ENCODE results near the gene ANO2.

Gene ANO2

DNA sequence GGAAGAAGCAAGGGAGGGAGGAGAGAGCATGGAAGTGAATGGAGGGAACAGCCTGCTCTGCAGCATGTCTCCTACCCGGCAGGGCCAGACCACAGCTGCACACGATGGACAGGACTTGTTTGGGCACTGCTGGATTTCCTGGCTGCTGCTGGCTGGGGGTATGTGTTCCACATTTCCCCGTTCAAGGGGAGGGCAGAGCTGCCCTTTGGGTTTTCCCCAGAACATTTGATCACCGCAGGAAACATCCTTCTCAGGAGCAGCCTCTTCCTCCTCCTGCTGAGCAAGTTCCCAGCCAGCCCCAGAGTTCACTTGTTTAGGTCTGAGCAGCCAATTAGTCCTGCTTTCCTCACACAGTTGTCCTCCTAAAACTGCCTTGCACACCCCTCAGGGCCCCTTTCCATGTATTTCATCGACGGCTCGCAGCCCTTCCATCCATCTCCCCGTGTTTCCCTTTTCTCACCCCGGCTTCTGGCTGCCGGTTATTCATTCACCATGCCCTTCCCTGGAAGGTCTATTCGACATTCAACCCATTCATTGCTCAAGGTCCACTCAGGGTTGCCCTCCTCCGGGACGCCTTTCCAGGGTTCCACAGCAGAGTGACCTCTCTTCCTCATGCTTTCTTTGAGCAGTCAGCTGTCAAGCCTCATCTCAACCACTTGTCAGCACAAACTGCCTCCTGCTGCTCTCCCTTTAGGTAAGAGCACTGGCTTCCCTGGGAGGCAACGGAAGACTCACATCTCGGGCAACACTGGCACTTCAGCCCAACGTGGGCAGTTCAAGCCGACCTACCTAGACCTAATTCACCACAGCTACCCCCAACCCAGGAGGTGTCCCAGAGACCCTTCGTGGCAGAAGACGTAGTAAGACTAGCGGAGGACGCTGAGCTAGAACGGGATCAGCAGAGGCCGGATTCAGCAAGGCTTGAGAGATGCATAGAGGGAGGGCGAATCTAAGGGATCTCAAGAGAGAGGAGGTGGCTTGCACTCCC is 20.1 kb upstream of the ANO2 start:
- no peak for DNase-seq (ENCODE audit: low read depth)

DNA sequence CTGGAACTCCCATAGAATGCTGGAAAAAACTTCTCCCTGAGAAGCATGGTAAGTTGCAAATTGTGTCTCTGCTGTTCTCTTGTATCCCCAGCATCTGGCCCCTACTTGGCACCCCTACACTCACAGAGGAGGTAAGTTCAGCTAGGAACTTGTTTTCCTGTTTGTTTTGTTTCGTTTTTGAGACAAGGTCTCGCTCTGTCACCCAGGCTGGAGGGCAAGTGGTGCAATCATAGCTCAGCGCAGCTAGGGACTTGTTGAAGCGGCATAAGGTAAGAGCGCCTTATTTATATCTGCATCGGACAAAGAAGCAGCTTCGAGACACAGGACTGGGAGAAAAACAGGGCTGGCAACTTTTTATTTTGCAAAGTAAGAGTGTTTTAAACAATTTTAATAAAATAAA is 18.5 kb upstream of the ANO2 start:
- DNase-seq (ENCODE audit: low read depth), result no peak

DNA sequence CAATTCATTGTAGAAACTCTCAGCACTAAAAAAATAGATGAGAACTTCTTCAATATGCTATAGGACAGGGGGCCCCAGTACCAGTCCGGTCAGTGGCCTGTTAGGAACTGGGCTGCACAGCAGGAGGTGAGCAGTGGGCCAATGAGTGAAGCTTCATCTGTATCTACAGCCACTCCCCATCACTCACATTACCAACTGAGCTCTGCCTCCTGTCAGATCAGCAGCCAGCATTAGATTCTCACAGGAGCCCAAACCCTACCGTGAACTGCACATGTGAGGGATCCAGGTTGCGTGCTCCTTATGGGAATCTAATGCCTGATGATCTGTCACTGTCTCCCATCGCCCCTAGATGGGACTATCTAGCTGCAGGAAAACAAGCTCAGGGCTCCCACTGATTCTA is 15.7 kb upstream of the ANO2 start:
- DNase-seq (ENCODE audit: low read depth), result no peak

DNA sequence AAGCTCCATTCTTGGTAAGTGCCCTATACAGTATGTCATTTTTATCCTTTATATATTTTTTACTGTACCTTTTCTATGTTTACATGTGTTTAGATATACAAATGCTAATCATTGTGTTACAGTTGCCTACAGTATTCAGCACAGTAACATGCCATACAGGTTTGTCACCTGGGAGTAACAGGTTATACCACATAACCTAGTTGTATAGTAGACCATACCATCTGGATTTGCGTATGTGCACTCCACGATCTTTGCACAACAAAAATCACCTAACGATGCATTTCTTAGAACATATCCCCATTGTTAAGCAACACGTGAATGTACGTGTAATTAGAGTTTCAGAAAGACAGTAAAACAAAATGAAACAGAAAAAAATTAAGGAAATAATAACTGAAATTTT is 11.9 kb upstream of the ANO2 start:
- DNase-seq (ENCODE audit: low read depth), result no peak

DNA sequence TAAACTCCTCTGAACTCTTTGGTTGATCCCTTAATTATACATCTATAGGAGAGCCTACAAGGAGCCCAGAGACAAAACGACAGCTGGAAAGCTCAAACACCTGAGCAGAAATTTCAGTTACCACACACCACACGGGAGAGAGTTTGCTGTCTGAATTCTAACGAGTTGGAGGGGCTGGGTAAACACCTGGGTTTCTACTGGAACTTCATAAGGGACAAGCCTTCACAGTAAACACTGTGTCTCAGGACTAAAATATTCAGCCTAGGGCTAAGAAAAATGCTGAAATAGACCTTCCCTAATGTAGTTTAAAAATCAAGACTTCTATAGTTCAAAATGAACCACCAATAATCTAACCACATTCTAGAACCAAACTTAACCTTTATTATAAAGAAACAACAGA is 9.6 kb upstream of the ANO2 start:
- no peak for DNase-seq (ENCODE audit: low read depth)

DNA sequence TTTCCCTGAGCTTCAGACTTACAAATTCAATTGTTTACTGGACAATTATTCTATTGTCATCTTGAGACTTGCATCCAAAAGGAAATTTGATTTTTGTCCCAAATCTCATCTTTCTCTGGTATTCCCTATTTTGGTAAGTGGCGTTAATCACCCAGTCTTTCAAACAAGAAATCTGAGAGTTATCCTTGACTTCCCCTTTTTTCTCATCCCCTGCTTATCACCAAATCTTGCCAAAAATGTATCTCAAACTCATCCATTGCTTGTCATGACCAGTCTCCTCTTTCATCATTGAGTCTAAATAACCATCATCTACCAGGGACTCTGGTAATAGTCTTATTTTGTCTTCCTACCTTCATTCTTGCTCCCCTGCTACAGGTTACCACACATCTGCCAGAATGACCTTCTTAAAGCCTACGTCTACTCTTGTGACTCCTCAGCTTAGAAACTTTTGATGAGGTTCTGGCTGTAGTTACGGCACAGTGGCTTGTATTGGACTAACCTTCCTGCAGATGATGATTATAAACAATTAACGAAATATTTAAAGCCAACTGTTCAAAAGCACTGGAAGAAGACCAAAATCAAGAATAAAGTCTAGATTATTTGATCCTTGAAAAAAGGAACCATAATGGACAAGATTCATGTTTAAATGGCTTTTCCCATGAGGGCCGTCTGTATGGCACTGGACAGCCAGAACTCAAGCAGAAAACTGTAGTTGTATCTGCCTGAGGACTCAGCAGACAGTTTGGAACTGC is 9.0 kb upstream of the ANO2 start:
- no peak for DNase-seq (ENCODE audit: low read depth)

DNA sequence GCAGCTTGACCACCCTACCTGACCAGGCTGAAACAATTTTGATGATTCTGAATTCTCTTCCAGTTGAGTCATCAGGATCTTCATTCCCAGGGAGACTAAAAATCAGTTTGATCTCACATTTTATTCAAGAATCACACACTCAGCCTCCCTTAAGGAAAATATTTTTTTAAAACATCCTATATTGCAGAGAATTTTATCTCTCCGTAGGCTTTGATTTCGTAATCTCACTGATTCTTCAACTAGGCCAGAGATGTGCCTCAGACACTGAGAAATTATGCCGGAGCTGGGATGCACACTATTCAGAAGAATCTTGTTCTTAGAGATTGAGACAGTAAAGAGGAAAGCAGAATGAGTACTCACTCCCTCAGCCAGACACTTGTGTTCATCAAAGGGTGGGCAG is 7.0 kb upstream of the ANO2 start:
- DNase-seq (ENCODE audit: low read depth), result no peak

DNA sequence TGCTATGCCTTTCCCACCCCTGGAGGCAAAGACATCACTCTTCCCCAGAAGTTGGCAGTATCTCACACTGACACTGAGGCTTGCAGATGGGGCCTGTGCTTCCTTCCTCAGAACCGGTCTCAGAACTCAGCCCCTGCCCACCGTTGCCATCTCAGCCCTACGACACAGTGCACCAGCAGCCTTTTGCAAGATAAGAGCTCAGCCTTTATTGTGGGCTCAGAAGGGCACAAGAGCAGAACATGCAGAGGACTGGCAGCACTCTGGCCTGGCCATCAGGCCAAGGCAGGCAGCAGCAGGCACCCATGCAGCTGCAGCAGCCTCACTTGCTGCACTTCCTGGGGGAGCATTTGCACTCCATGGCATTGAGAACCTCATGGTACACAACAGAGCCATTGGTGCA is 3.6 kb upstream of the ANO2 start:
- DNase-seq (ENCODE audit: low read depth), result no peak

DNA sequence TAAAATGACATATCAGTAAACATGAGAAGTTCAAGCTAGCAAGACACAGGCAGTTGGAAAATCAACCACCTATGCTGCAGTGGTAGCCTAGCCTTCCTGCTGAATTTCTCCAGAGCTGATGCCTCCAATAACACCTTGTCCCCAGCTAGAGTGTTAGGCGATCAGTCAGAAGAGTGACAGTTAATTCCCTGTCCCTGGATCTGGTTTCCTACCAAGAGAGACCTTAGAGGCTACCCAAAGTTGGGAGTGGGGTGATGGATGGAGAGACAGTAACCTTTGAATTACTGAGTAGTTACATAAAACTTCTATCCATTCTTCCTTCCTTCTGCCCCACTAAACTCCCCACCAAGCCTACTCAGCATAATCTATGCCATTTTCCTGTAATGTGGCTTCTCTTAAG is 1.9 kb upstream of the ANO2 start:
- DNase-seq (ENCODE audit: low read depth), result no peak

DNA sequence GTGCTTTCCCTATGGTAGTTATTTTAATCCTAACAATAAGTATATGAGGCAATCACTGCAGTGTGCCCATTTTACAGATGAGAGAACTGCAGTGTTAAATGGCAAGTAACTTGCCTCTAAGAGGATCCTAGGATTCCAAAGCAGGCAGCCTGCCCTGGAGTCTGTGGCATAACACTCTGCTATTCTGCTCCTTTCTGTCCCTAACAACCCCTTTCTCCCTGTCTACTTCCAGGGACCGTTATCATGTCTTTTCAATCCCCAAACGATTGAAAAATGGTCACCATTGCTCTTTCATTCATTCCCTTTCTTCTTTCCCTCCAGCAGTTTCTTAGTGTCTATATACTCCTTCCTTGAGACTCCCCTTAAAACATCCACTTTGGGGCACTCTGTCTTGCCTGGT is 1.3 kb upstream of the ANO2 start:
- DNase-seq (ENCODE audit: low read depth), result no peak

DNA sequence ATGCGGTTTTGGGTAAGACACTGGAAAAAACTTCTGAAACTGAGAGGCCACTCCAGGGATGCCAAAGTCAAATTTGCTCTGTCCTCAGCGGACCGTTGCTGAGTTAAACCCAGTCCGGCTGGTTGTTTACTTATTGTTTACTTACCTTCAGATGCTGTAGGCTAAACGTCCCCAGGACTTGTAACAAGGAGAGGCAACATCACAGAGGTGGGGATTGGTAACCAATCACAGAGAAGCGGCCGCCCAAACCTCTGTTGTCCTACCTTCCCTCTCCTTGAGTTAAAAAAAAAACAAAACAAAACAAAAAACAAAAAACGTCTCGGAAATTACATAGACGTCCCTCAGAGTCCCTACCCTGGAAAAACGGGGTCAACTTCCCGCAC is 380 bp downstream of the ANO2 start:
- no peak for DNase-seq (ENCODE audit: low read depth)

DNA sequence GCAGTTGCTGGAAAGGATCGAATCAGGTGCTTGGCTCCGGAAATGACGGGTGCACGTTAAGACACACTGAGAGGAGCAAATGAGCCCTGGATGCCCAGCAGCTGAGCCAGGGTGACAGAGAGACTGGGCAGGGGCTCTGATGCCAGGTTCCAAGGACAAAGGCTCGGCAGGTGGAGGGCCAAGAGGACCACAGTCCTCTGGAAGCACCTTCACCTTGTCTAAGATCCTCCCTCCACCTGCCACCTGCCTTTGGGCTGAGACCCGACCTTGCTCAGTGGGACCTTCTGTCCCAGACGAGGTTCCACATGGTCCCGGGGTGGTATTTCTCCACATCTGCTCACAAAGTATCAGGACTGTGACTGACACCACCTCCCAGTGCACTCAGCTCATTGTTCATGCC is 1.0 kb downstream of the ANO2 start:
- DNase-seq (ENCODE audit: low read depth), result no peak

DNA sequence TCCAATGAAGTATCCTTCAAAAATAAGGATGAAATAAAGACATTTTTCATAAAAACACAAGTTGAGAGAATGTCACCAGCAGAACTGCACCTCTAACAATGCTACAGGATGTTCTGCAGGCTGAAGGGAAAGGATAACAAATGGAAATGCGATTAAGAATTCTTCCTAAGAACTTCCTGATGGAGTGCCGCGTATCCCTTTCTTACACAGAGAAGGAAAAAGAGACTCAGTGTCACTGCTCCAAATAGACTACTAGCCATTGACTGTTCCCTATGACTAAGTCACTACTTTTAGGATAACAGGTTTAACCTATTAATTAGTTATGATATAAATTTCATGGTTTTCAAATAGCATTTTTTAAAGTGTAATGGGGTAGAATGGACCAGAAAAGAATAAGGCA is 3.2 kb downstream of the ANO2 start:
- DNase-seq (ENCODE audit: low read depth), result no peak

DNA sequence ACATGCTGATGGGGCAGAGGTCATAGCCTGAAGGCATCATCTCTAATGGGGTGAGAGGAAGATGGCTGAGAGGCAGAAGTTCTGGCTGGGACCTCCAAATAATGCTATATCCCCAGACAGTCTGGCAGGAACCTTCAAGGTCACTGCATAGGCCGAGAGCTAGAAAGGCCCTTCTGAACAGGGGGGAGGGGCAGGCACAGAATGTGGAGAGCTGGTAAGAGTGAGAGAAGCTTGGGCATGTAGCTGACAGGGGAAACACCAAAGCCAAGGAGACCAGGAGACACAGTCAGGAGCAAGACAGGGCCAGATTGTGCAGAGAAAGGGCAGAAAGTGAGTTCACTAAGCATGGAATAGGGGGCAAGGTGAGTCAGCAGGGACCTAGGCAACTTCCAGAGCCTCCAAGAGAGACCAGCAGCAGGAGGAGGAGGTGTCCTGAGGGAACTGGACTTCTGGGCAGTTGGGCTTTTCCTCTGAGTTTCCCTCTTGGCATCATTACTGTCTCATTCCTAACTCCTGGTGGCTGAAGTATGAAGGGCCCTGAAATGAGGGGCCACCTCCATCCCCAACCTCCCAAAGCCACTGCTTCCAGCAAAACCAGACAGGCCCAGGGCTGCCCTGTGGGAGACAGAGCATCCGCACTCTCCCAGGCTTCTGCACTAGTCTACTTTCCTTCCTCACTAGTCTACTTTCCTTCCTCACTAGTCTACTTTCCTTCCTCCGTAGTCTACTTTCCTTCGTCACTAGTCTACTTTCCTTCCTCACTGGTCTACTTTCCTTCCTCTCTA is 17.1 kb downstream of the ANO2 start:
- DNase-seq (ENCODE audit: low read depth), result no peak

DNA sequence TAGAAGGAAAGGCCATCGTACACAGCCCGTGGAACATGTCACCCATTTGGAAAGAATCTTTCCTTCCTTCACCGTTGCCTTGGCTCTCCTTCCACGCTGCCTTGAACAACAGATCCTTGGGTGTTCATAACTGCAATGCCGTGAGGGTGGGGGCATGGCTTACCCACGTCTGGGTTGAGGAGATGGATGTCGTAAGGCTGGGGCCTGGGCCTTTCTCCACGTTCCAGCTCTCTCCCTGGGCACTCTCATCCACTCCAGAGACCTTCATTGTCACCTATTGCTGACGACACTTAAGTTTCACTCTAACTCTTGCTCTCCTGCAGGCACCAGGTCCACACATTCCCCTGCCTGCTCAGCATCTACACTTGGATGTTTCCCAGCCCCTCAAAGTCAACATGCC is 19.4 kb downstream of the ANO2 start:
- no peak for DNase-seq (ENCODE audit: low read depth)

DNA sequence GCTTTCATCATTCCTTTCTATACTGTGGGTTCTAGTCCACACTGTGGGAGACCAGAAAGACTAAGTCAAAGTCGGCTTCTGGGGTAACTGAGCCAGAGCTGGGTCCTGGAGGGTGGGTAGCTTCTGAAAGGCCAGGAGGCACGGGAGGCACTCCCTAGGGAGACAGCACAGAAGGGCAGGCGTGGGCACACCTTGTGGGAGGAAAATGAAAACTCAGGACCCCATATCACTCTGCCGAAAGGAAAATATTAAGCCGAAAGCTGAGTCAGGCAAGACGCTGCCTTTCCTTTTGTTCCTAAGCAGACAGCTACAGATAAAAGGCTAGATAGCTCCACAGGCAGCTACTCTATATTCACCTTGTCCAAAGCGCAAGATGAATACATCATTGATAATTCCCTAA is 20.7 kb downstream of the ANO2 start:
- no peak for DNase-seq (ENCODE audit: low read depth)

DNA sequence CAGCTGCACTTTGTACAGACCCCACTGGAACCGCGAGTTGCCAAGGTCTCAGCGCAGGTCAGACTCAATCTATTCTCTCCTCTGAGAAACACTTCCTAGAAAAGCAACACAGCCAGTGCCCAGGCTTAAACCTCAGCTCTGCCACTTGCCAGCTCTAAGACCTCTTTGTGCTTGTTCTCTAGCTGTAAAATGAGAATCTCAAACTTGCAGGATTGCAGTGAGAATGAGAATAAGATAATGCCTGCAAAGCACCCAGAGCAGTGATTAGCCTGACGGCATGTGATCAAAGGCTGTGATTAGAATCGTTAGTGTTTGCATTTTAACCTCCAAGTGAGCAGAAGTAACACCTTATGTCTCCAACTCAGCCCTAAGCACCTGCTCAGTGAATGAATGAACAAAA is 21.3 kb downstream of the ANO2 start:
- DNase-seq (ENCODE audit: low read depth), result no peak

DNA sequence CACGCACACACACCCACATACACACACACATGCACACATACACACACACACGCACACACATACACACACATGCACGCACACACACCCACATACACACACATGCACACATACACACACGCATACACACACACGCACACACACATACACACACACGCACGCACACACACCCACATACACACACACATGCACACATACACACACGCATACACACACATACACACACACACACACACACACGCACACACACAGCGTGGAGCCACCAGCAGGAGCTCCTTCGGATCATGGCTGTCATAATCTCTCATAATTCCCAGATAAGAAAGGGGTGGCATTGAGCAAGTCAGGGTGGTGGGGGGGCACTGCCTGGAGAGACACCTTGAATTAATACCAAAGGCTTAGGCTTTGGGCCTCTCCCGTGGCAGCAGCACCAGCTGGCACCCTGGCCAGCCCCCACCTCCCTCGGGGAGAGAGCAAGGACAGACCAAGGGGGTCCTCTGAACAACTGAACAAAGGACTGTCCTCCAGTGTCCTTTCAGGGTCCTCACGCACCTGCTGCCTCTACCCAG is 21.9 kb downstream of the ANO2 start:
- DNase-seq (ENCODE audit: low read depth), result no peak

DNA sequence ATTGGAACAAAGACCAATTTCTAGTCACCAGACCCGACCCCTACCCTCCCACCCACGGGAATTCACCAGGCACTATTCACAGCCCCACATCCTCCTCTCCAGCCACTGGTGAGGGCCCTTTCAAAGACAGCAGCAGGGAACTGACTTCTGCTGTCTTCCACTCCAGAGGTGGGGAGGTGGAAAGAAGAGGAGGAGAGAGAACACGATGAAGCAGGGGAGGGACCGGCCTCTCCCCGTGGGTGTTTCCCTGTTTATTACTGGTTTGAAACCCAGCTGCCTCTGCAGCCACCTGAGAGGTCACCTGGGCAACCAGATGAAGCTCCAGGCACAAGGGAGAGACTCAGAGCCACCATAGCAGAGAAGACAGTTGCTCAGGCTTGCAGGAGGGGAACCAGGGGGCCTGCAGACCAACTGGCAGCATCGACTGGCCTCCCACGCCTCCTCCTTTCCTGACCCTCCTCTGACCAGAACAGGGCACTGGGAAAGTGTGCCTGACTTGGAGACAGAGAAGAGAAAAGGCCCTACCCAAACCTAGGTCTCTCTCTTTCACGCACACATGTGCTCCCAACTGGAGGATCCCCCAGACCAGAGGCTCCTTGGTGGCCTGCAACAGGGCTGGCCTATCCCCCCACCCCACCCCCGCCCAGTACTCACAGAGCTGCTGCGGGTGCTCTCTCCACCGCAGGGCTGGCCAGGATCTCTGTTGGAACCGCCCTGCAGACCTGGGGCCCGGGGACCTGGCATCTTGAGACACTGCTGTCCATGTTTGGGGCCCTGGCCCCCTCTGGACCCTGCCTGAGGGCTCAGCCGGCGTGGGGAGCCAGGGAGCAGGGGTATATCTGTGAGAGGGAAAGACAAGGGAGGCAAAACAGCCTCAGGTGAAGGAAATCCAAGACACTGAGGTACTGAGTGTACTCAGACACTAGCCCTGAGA is 22.8 kb downstream of the ANO2 start:
- DNase-seq (ENCODE audit: low read depth), result no peak

DNA sequence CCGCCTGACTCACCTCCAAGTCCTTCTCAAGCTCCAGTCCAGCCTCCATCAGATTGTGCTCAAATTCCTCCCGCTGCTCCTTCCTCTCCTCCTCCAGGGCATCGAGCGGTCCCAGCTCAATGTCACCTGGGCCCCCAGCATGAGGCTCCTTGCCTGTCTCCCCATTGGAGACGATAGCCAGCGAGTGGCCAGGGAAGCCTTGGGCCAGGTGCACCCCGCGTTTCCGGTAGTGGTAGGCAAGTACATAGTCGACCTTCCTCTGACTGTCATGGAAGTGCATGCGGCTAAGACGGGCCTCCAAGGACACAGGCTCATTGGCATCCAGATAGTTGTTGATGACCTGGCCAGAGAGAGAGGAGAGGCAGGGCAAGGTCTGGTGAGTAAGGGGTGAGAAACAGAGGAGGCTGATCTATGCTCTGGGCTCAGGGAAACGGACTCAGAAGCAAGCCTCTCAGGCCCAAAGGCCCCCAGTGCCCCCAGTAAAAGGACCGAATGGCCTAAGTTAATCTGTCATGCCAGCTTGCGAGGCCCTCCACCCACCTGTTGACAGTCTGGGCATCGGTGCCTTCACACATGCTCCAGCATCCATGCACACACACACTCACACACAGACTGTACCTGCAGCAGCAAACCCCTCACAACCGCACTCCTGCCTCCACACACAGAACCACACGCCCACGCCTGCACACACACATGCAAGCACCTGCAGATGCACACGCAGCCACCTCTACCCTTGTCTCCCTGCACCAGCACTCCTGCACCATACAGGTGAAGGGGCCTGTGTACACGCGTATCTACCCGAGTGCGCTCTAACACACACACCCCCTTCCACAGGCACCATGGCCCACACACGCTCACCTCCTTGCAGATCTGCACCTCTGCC is 23.8 kb downstream of the ANO2 start:
- DNase-seq (ENCODE audit: low read depth), result no peak
